Esophagus squamous epithelium (tissue), 4 donors: ENCODE data around the gene RABGAP1L.
"Not testable (repeated sequence)": the region's sequence is repeated elsewhere in the genome, so short reads cannot be mapped to it uniquely, and the experiment has no call there.

ENCODE experiments used
- POLR2A ChIP-seq, 4 donors: fragments of 450-650 bp; IDR thresholded peaks; one replicate each; pipeline ENCODE4 v1.6.1; 2017; ENCODE audit warnings: antibody characterized with exemption in 4 of 4, mild to moderate bottlenecking in 4 of 4, moderate library complexity in 3 of 4
- TF ChIP-seq, protein P1 (sequence below), 6 experiments: fragments of 450-650 bp in 4 of 6; fragments of 200-600 bp in 2 of 6; sonication (generic) in 2 of 6; IDR thresholded peaks; one replicate each; pipeline ENCODE4 v1.5.1; 2016 to 2019; ENCODE audit warnings: antibody characterized with exemption in 6 of 6, mild to moderate bottlenecking in 4 of 6, moderate library complexity in 4 of 6

DNA sequence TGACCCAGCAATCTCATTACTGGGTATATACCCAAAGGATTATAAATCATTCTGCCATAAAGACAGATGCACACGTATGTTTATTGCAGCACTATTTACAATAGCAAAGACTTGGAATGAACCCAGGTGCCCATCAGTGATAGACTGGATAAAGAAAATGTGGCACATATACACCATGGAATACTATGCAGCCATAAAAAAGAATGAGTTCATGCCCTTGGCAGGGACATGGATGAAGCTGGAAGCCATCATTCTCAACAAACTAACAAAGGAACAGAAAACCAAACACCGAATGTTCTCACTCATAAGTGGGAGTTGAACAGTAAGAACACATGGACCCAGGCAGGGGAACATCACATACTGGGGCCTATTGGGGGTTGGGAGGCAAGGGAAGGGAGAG lies 19.1 kb downstream of the RABGAP1L start:
- TF ChIP-seq POLR2A (IDR thresholded peaks at IDR 0.05), result not testable (repeated sequence)
- TF ChIP-seq, protein P1, sequence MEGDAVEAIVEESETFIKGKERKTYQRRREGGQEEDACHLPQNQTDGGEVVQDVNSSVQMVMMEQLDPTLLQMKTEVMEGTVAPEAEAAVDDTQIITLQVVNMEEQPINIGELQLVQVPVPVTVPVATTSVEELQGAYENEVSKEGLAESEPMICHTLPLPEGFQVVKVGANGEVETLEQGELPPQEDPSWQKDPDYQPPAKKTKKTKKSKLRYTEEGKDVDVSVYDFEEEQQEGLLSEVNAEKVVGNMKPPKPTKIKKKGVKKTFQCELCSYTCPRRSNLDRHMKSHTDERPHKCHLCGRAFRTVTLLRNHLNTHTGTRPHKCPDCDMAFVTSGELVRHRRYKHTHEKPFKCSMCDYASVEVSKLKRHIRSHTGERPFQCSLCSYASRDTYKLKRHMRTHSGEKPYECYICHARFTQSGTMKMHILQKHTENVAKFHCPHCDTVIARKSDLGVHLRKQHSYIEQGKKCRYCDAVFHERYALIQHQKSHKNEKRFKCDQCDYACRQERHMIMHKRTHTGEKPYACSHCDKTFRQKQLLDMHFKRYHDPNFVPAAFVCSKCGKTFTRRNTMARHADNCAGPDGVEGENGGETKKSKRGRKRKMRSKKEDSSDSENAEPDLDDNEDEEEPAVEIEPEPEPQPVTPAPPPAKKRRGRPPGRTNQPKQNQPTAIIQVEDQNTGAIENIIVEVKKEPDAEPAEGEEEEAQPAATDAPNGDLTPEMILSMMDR (IDR thresholded peaks at IDR 0.05), result not testable (repeated sequence)
